Activated CD4-positive, CD25-positive, alpha-beta regulatory T cell treated with anti-CD3 and anti-CD28 coated beads, Interleukin-2, amount 50 U/mL, for 24 hours (primary cell): Measurements from ENCODE around the gene NPHP3.
"Not testable (repeated sequence)": the region's sequence is repeated elsewhere in the genome, so short reads cannot be mapped to it uniquely, and the experiment has no call there.

Experiments
- ATAC-seq, 2 donors: fragments of 150-1000 bp; cut with Tn5 transposase; one replicate each; pipeline ENCODE4 v1.10.0; 2021; ENCODE audit warnings: mild to moderate bottlenecking in 1 of 2, moderate library complexity in 1 of 2

NPHP3 gene, protein sequence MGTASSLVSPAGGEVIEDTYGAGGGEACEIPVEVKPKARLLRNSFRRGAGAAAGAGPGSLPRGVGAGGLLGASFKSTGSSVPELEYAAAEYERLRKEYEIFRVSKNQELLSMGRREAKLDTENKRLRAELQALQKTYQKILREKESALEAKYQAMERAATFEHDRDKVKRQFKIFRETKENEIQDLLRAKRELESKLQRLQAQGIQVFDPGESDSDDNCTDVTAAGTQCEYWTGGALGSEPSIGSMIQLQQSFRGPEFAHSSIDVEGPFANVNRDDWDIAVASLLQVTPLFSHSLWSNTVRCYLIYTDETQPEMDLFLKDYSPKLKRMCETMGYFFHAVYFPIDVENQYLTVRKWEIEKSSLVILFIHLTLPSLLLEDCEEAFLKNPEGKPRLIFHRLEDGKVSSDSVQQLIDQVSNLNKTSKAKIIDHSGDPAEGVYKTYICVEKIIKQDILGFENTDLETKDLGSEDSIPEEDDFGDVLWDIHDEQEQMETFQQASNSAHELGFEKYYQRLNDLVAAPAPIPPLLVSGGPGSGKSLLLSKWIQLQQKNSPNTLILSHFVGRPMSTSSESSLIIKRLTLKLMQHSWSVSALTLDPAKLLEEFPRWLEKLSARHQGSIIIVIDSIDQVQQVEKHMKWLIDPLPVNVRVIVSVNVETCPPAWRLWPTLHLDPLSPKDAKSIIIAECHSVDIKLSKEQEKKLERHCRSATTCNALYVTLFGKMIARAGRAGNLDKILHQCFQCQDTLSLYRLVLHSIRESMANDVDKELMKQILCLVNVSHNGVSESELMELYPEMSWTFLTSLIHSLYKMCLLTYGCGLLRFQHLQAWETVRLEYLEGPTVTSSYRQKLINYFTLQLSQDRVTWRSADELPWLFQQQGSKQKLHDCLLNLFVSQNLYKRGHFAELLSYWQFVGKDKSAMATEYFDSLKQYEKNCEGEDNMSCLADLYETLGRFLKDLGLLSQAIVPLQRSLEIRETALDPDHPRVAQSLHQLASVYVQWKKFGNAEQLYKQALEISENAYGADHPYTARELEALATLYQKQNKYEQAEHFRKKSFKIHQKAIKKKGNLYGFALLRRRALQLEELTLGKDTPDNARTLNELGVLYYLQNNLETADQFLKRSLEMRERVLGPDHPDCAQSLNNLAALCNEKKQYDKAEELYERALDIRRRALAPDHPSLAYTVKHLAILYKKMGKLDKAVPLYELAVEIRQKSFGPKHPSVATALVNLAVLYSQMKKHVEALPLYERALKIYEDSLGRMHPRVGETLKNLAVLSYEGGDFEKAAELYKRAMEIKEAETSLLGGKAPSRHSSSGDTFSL (N-terminal part only)

GRCh38 chr3:132722165-132723023 lies at the start of gene NPHP3:
Gene NPHP3, minus strand, starts transcription at chr3:132722409. Its CDS starts 54 bp downstream, at chr3:132722355.
- peak; percentile 87 to 90 for ATAC-seq

- ATAC-seq: no peak
These were observed 36.5 kb upstream of the NPHP3 start for GRCh38 chr3:132758740-132759139.

- no peak for ATAC-seq
These were observed 34.0 kb upstream of the NPHP3 start for GRCh38 chr3:132756108-132756650.

DNA sequence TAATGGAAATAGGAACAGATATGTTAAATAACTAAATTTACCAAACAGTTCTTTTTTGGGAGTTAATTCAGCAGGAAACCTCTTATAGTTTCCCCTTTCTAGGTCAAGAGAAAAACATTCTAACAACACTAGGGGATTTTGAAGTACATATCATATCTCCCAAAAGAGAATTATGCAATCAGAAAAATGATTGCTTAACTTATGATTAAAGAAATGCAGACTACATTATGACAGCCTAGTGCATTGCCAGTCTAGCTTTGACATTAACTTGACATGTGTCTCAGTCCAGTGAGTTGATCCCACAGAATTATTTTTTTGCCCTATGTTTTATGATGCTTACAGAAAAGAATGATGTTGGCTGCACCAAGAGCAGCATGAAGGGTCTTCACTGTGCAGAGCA lies 31.7 kb upstream of the NPHP3 start:
- ATAC-seq: no peak

- ATAC-seq: no peak
These were observed 27.6 kb upstream of the NPHP3 start for GRCh38 chr3:132749786-132750185.

DNA sequence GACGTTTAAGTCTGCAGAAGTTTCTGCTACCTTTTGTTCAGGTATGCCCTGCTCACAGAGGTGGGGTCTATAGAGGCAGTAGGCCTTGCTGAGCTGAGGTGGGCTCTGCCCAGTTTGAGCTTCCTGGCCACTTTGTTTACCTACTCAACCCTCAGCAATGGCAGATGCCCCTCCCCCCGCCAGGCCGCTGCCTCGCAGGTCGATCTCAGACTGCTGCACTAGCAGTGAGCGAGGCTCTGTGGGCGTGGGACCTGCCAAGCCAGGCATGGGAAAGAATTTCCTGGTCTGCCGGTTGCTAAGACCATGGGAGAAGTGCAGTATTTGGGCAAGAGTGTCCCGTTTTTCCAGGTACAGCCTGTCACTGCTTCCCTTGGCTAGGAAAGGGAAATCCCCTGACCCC lies 24.5 kb upstream of the NPHP3 start:
- ATAC-seq: not testable (repeated sequence)

GRCh38 chr3:132738314-132738713 lies 16.1 kb upstream of the NPHP3 start:
- no peak for ATAC-seq

DNA sequence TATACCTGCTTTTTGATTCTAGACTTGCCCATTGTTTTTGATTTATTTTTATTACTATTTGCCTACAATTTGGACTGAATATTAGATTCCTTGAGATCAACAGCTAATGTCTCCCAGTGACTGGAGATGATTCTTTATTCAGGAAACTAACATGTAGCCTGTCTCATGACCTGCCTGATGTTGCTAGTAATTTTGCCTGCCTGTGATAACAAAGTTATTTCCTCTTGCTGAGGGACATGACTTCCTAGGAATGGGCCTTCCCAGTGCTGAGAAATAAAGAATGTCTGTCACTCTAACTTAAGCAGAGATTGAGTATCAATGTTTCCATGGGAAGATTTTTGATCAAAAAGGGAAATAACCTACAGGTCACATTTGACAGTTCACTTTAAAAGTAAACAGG lies 13.4 kb upstream of the NPHP3 start:
- ATAC-seq: no peak

DNA sequence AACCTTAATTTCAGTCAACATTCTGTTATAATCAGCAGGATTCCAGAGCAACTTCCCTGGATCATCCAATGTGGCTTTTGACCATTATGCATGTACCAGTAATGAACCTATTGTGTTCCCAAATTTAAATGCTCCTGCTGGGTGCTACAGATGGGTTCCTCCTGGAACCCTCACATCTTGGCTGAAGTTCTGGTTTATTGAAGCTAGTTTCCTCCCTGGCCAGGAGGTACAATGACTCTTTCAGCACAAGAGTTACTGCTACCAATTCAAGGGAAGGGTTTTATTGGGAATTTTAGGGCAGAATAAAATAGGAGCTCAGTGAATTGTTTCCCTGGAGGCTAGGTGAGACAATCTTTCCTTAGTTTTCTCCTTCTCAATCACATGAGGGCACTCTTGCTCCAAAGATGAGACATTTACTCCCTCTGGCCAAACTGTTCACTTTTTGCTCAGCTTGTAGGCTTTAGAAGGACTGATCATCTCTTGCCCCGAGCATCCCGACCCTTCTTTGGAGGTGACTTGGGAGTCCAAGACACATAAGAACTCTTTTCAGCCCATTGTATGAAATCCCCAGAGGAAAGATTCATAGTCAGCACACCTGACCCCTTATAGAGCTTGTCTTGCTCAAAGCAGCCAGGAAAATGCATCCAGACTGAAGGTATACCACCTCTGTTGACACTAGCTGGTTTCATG lies 8.8 kb upstream of the NPHP3 start:
- no peak for ATAC-seq

DNA sequence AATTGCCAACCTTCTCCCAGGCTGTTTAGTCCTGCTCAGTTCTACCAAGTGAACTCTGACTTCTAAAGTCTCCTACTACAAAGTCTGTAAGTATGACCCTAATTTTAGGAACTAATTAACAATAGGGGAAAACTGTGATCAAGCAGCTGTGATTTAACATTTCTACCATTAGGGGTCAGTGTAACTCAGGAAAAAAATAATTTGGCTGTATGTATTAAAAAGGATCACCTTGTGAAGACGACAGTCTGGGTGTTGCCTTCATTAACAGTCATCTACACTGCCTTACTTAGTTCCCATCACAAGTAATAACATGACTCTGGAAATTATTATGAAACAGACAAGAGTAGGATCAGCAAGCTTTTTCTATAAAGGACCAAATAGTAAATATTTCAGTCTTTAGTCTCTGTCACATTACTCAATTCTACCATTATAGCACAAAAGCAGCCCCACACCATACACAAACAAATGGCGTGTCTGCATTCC lies 4.2 kb upstream of the NPHP3 start:
- no peak for ATAC-seq

DNA sequence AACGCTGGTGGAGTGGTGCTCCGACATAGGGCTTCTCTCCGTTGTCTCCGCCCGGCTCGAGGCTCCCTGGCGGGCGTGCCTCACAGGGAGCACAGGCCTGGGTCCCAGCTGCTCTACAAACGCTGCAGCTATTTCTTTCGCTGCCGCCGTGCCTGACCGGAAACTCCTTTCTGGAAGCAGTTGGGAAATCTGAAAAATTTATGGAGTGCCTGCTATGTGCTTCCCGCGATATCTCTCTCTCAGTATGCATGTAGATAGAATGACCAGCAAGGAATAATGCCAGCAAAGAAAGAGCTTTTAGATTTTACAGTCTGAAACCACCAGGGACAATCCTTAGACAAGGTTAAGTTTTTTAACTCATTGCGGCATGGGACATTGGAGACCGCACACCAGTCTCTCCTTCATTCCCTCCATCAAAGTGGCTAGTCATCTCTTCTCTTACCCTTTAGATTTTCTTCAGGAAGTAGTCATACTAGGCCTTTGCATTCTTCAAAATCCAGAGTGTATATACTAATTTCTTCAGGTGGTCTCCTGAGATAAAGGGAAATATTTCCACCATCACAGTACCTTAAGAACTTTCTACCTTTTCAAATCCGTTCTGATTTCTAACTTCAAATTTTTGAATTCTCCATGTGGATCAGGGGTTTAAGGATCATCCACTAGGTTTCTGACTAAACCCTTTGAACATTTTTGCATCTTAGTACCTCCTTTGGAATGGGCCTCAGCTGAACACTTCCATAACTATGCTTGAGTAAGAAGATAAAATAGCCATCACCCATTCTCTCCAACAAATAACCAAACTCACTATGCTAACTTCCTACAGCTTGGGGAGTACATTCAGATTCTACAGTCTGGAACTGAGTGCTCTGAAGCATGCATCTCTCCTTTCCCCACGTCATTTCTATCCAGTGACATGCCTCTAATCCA lies 1.1 kb upstream of the NPHP3 start:
- no peak for ATAC-seq

DNA sequence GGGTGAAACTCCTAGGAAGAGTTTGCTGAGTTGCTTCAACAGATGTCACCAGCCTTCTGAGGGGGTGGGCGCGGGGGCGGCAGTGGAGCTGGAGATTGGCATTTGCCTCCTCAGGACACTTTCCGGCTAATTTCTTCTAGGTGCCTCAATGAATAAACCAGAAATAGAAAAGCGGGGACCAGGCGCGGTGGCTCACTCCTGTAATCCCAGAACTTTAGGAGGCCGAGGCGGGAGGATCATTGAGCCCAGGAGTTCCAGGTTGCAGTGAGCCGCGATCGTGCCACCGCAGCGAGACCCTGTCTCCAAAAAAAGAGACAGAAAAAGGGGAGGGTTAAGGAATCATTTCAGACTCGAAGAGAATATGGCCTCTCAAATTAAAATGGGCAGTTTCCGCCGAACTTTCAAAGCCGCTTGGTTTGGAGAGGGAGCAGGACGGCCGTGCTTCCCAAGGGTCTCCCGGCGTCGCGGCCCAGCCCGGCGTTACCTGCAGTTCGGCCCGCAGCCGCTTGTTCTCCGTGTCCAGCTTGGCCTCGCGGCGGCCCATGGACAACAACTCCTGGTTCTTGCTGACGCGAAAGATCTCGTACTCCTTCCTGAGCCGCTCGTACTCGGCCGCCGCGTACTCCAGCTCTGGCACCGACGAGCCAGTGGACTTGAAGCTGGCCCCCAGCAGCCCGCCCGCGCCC lies 587 bp downstream of the NPHP3 start:
- ATAC-seq: peak; percentile 11

- ATAC-seq: no peak
These were observed 2.0 kb downstream of the NPHP3 start for GRCh38 chr3:132720228-132720627.

DNA sequence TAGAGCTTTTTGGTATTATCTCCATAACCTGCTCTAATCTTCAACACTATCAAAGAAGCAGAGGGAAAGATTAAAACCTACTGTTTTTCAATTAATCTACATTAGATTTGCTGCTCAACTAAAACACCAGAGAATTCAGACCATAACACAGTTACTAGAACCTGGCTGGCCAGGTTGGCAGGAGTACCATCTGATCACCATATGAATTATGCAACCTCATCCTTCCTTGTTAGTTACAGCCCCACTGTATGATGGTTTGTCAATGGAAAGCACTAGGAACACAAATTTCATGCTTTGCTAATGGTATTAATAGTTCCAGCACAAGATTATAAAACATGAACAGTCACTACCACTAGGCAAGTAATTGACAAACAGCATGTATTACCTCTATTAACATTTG lies 5.8 kb downstream of the NPHP3 start:
- ATAC-seq: no peak

DNA sequence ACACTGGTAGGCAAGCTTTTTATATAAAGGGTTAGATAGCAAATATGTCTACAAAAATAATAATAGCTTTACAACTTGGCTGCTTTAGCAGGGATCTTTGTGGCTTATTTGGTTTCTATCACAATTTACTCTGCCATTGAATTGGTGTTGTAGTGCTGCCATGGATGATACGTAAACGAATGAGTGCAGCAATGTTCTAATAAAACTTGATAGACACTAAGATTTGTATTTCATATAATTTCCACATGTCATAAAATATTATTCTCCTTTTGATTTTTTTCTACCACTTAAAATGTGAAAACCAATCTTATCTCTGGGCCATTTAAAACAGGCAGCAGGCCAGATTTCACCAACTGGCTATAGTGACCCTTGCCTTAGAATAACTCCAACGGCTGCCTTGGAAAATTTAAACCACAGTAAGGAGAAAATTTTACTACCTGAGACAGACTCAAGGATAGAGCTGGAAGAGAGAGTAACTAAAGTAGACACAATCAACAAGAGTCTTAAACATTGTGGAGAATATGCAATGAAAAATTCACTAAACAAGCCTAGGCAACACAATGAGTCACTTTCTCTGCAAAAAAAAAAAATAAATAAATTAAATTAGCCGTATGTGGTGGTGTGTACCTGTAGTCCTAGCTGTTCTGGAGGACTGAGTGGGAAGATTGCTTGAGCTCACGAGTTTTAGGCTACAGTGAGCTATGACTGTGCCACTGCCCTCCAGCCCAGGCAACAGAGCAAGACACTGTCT lies 8.1 kb downstream of the NPHP3 start:
- ATAC-seq: no peak

GRCh38 chr3:132710311-132710710 lies 11.9 kb downstream of the NPHP3 start:
- no peak for ATAC-seq

DNA sequence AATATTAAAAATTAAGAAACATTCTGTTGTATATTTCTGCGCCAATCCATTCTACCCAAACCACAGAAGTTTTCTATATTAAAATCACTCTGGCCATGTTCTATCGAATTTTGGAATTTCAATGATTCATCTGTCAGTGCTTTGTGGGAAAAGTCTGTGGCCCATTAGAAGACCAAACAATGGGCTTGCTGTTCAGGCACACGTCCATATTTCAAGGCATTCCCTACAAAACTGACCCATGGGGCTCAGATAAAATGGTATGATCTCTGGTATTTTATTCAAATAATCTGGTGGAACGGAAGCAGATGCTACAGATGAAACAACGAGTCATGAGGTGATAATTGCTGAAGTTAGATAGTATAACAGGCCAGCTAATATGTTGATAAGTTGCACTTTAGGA lies 12.4 kb downstream of the NPHP3 start:
- no peak for ATAC-seq

GRCh38 chr3:132703733-132704132 lies 18.5 kb downstream of the NPHP3 start:
- no peak for ATAC-seq
